HepG2 (cell line): ENCODE data around the gene IRX2. TPM values are rescaled to one million over a fixed set of nuclear protein-coding genes. Genes with fewer than 3 reads are reported as not detected.

Experiments used
- PLRG1 ChIP-seq: fragments of 450-650 bp; conservative IDR thresholded peaks from 2 replicates; pipeline ENCODE4 v1.6.1; 2016
- ZFP82 ChIP-seq: sonication (generic); formaldehyde crosslinking; IDR thresholded peaks from 2 replicates; pipeline ENCODE4 v1.5.1; 2020; ENCODE audit warnings: mild to moderate bottlenecking, missing genetic modification reagents, borderline replicate concordance
- ZKSCAN5 ChIP-seq: sonication (generic); formaldehyde crosslinking; IDR thresholded peaks from 2 replicates; pipeline ENCODE4 v1.5.1; 2020; ENCODE audit warnings: mild to moderate bottlenecking, missing genetic modification reagents
- ZNF430 ChIP-seq: sonication (generic); formaldehyde crosslinking; IDR thresholded peaks from 2 replicates; pipeline ENCODE4 v1.9.0; 2021; ENCODE audit warnings: mild to moderate bottlenecking, missing genetic modification reagents
- ZNF446 ChIP-seq: sonication (generic); formaldehyde crosslinking; IDR thresholded peaks from 2 replicates; pipeline ENCODE4 v1.5.0; 2020; ENCODE audit warnings: mild to moderate bottlenecking, missing genetic modification reagents
- ZNF879 ChIP-seq: sonication (generic); formaldehyde crosslinking; IDR thresholded peaks from 2 replicates; pipeline ENCODE4 v1.8.1; 2023; ENCODE audit warnings: missing genetic modification reagents
- polyA plus RNA-seq, 8 experiments: library from polyadenylated mRNA; depleted of rRNA in 3 of 8; stranded (reverse) in 7 of 8; unstranded in 1 of 8; fragments of >200 nt; fragmentation: Illumina TruSeq in 4 of 8; extraction: Trizol in 4 of 8; gene quantifications; 2 replicates each; pipeline versions ENCODE4 v1.2.1 to v1.2.3, GENCODE V29; 2011 to 2016; ENCODE audit warnings: low read depth in 4 of 8, missing spikeins in 1 of 8, mixed read lengths in 1 of 8; ENCODE audit not compliant: insufficient read depth in 1 of 8
- total RNA-seq, 5 experiments: library from RNA; depleted of rRNA; stranded (reverse); fragments of >200 nt; fragmentation: Illumina TruSeq; extraction: Trizol; gene quantifications; 2 replicates each; pipeline ENCODE4 v1.2.3, GENCODE V29; 2016; ENCODE audit warnings: low read depth in 1 of 5
- TF ChIP-seq, protein P1 (sequence below), 2 experiments: fragments of 450-650 bp in 1 of 2; sonication (generic) in 1 of 2; formaldehyde crosslinking in 1 of 2; IDR thresholded peaks; 2 replicates each; pipeline versions ENCODE4 v1.6.1 to v1.8.0; 2016 to 2022; ENCODE audit warnings: antibody characterized with exemption in 1 of 2, mild to moderate bottlenecking in 1 of 2, missing genetic modification reagents in 1 of 2

Gene IRX2
- total and polyA plus RNA-seq, 2 of the 13 experiments (the other 11 are each of a cell fraction or from before 2014, with no cell fraction given), result not detected

- TF ChIP-seq, protein P1, sequence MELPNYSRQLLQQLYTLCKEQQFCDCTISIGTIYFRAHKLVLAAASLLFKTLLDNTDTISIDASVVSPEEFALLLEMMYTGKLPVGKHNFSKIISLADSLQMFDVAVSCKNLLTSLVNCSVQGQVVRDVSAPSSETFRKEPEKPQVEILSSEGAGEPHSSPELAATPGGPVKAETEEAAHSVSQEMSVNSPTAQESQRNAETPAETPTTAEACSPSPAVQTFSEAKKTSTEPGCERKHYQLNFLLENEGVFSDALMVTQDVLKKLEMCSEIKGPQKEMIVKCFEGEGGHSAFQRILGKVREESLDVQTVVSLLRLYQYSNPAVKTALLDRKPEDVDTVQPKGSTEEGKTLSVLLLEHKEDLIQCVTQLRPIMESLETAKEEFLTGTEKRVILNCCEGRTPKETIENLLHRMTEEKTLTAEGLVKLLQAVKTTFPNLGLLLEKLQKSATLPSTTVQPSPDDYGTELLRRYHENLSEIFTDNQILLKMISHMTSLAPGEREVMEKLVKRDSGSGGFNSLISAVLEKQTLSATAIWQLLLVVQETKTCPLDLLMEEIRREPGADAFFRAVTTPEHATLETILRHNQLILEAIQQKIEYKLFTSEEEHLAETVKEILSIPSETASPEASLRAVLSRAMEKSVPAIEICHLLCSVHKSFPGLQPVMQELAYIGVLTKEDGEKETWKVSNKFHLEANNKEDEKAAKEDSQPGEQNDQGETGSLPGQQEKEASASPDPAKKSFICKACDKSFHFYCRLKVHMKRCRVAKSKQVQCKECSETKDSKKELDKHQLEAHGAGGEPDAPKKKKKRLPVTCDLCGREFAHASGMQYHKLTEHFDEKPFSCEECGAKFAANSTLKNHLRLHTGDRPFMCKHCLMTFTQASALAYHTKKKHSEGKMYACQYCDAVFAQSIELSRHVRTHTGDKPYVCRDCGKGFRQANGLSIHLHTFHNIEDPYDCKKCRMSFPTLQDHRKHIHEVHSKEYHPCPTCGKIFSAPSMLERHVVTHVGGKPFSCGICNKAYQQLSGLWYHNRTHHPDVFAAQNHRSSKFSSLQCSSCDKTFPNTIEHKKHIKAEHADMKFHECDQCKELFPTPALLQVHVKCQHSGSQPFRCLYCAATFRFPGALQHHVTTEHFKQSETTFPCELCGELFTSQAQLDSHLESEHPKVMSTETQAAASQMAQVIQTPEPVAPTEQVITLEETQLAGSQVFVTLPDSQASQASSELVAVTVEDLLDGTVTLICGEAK (IDR thresholded peaks at IDR 0.05), result no peak
- TF ChIP-seq, protein P1 (CRISPR knock-in tag; IDR thresholded peaks at IDR 0.05), result no peak
- TF ChIP-seq ZFP82 (CRISPR knock-in tag) (no peak), ZNF879 (CRISPR knock-in tag) (no peak), ZNF430 (CRISPR knock-in tag) (no peak), ZKSCAN5 (CRISPR knock-in tag) (no peak), ZNF446 (no peak), PLRG1 (no peak)
- TF ChIP-seq, all 625 proteins: peak for 0
Measured at GRCh38 chr5:2709976-2710689, 41.3 kb downstream of the IRX2 start (continued).
